ENCODE results near the gene EXOC6B. TPM values are rescaled to one million over a fixed set of nuclear protein-coding genes. Genes with fewer than 3 reads are reported as not detected.

Gene EXOC6B
- total RNA-seq, 2 donors from 2014 or later: 16.6 to 36.6 TPM

- no peak overlapping the region for H3K4me3 ChIP-seq
- WGBS: 89% methylated on average over 6 of the region's 6 CpGs
- DNase-seq (ENCODE audit: low spot score): no peak
- no peaks in the 10 kb centered on the region for H3K9me3 ChIP-seq
- no peaks in the 10 kb centered on the region for H3K4me1 ChIP-seq (replicated peaks)
- intact Hi-C loops (cut with DNase I): no loop called here
- H3K27me3 ChIP-seq (replicated peaks; ENCODE audit: insufficient read depth): no peaks in the 10 kb centered on the region
- TF ChIP-seq CTCF (IDR thresholded peaks at IDR 0.05): no peak
- no peak for TF ChIP-seq POLR2AphosphoS5 (IDR thresholded peaks at IDR 0.05)
- TF ChIP-seq POLR2A (IDR thresholded peaks at IDR 0.05): no peak
- H3K27ac ChIP-seq: no peak overlapping the region
- H3K36me3 ChIP-seq: no peaks in the 10 kb centered on the region
Observed at GRCh38 chr2:72638600-72639211, 187.1 kb downstream of the EXOC6B start.

- TF ChIP-seq POLR2A (IDR thresholded peaks at IDR 0.05) (no peak), CTCF (IDR thresholded peaks at IDR 0.05) (no peak), POLR2AphosphoS5 (IDR thresholded peaks at IDR 0.05) (no peak)
- 90% methylated on average over 3 of the region's 3 CpGs for WGBS
- H3K4me1 ChIP-seq (replicated peaks): no peaks in the 10 kb centered on the region
- no peak overlapping the region for H3K4me3 ChIP-seq
- H3K27ac ChIP-seq: no peak overlapping the region
- no peaks in the 10 kb centered on the region for H3K27me3 ChIP-seq (replicated peaks; ENCODE audit: insufficient read depth)
- H3K36me3 ChIP-seq: no peaks in the 10 kb centered on the region
- intact Hi-C loops (cut with DNase I): no loop called here
- no peaks in the 10 kb centered on the region for H3K9me3 ChIP-seq
- DNase-seq (ENCODE audit: low spot score): no peak
Observed at GRCh38 chr2:72636210-72636609, 189.6 kb downstream of the EXOC6B start.

GRCh38 chr2:72630767-72631166, 195.1 kb downstream of the EXOC6B start:
- 81% methylated on average over 2 of the region's 2 CpGs for WGBS
- no peaks in the 10 kb centered on the region for H3K36me3 ChIP-seq
- no peak overlapping the region for H3K27ac ChIP-seq
- intact Hi-C loops (cut with DNase I): no loop called here
- H3K4me3 ChIP-seq: no peak overlapping the region
- H3K4me1 ChIP-seq (replicated peaks): no peaks in the 10 kb centered on the region
- TF ChIP-seq CTCF (IDR thresholded peaks at IDR 0.05) (no peak), POLR2AphosphoS5 (IDR thresholded peaks at IDR 0.05) (no peak), POLR2A (IDR thresholded peaks at IDR 0.05) (no peak)
- no peaks in the 10 kb centered on the region for H3K9me3 ChIP-seq
- no peaks in the 10 kb centered on the region for H3K27me3 ChIP-seq (replicated peaks; ENCODE audit: insufficient read depth)
- no peak for DNase-seq (ENCODE audit: low spot score)

GRCh38 chr2:72629062-72629461, 196.8 kb downstream of the EXOC6B start:
- Histone ChIP-seq H3K9me3 (no peaks in the 10 kb centered on the region), H3K4me1 (replicated peaks) (no peaks in the 10 kb centered on the region), H3K4me3 (no peak overlapping the region), H3K27me3 (replicated peaks; ENCODE audit: insufficient read depth) (no peaks in the 10 kb centered on the region), H3K27ac (no peak overlapping the region), H3K36me3 (no peaks in the 10 kb centered on the region)
- TF ChIP-seq CTCF (IDR thresholded peaks at IDR 0.05) (no peak), POLR2A (IDR thresholded peaks at IDR 0.05) (no peak), POLR2AphosphoS5 (IDR thresholded peaks at IDR 0.05) (no peak)
- no peak for DNase-seq (ENCODE audit: low spot score)
- 84% methylated on average over 1 of the region's 1 CpG for WGBS
- intact Hi-C loops (cut with DNase I): no loop called here

GRCh38 chr2:72627083-72627482, 198.8 kb downstream of the EXOC6B start:
- WGBS: 100% methylated on average over 1 of the region's 1 CpG
- Histone ChIP-seq H3K4me1 (replicated peaks) (no peaks in the 10 kb centered on the region), H3K4me3 (no peak overlapping the region), H3K36me3 (no peaks in the 10 kb centered on the region), H3K9me3 (no peaks in the 10 kb centered on the region), H3K27ac (no peak overlapping the region), H3K27me3 (replicated peaks; ENCODE audit: insufficient read depth) (no peaks in the 10 kb centered on the region)
- DNase-seq (ENCODE audit: low spot score): no peak
- intact Hi-C loops (cut with DNase I): no loop called here
- TF ChIP-seq POLR2AphosphoS5 (IDR thresholded peaks at IDR 0.05): no peak
- TF ChIP-seq POLR2A (IDR thresholded peaks at IDR 0.05): no peak
- no peak for TF ChIP-seq CTCF (IDR thresholded peaks at IDR 0.05)

Data from prostate gland (tissue), 2 donors.